Activated B cell treated with CpG ODN at 0.5 μM for 24 hours (primary cell): ENCODE data around the gene CDCP1. TPM values are rescaled to one million over a fixed set of nuclear protein-coding genes. Genes with fewer than 3 reads are reported as not detected.

Experiments used
- ATAC-seq: fragments of 200-7000 bp; cut with Tn5 transposase; one replicate; pipeline ENCODE4 v1.10.0; 2021; ENCODE audit warnings: low read depth, mild to moderate bottlenecking, moderate library complexity
- CTCF ChIA-PET: fragments of 350-600 bp; sonication (Branson Sonifier 250); formaldehyde crosslinking; loops from one replicate; lab custom pipeline; 2021; ENCODE audit warnings: antibody characterized with exemption; lab: Charles Lee
- POLR2A ChIA-PET: fragments of 350-600 bp; sonication (Branson Sonifier 250); formaldehyde crosslinking; loops from one replicate; lab custom pipeline; 2021; ENCODE audit warnings: antibody characterized with exemption; lab: Charles Lee
- DNase-seq: peaks from one replicate; pipeline ENCODE4 v3.0.0; 2022
- H3K27ac Mint-ChIP-seq: one replicate; pipeline ENCODE4 v1.8.0; 2020; ENCODE audit warnings: mixed read lengths
- H3K27me3 Mint-ChIP-seq: one replicate; pipeline ENCODE4 v1.8.0; 2021; ENCODE audit warnings: mixed read lengths
- H3K36me3 Mint-ChIP-seq: one replicate; pipeline ENCODE4 v1.8.0; 2021; ENCODE audit warnings: low read depth, mixed read lengths
- H3K4me1 Mint-ChIP-seq: one replicate; pipeline ENCODE4 v1.8.0; 2021; ENCODE audit warnings: mixed read lengths
- H3K4me3 Mint-ChIP-seq: one replicate; pipeline ENCODE4 v1.8.0; 2020; ENCODE audit warnings: mild to moderate bottlenecking, mixed read lengths
- H3K9me3 Mint-ChIP-seq: one replicate; pipeline ENCODE4 v1.8.0; 2020; ENCODE audit warnings: mixed read lengths
- CTCF ChIP-seq: fragments of 200-600 bp; IDR thresholded peaks from one replicate; pipeline ENCODE4 v1.8.0; 2022; ENCODE audit warnings: antibody characterized with exemption, mild to moderate bottlenecking
- intact Hi-C: fragments of 100-400 bp; cut with micrococcal nuclease; formaldehyde crosslinking; loops from one replicate; pipeline ENCODE4 v1.15.1; 2024
- total RNA-seq: library from RNA; stranded (reverse); gene quantifications from 2 replicates; pipeline ENCODE4 v1.2.3, GENCODE V29; 2022

CDCP1 gene
- total RNA-seq, 1 donor from 2014 or later, result not detected

DNA sequence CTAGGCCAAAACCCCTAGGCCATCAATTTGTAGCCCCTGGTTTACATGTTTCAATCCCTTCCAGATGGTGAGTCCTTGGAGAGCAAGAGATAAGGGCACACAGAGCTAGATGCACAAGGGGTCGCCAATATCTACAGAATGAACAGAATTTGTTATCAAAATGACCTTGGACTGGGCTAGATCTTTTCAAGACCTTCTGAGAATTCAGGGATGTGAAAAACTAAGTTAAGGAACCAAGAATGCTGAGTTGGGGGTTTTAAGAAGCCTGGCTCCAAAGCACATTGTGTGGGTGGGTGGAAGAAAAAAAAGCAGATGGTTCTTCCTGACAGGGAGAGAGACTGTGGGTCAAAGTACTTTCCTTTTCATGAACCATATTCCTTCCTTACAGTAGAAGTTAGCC is 10.2 kb downstream of the CDCP1 start:
- CTCF ChIA-PET, result no interaction called here
- no peak for ATAC-seq

GRCh38 chr3:45134758-45135521 is 11.2 kb downstream of the CDCP1 start:
- Mint-ChIP-seq H3K4me3 (no peak overlapping the region), H3K9me3 (no peaks in the 10 kb centered on the region), H3K27ac (no peak overlapping the region), H3K27me3 (peaks cover 6% of the 10 kb centered on the region), H3K4me1 (no peaks in the 10 kb centered on the region), H3K36me3 (no peaks in the 10 kb centered on the region)
- ChIA-PET CTCF (no interaction called here), POLR2A (no interaction called here)
- ATAC-seq (no peak), DNase-seq (no peak)
- intact Hi-C loops, result no loop called here
- TF ChIP-seq CTCF, result no peak

More for the DNA sequence above, 10.2 kb downstream of the CDCP1 start:
- no peak for TF ChIP-seq CTCF
- no peak for DNase-seq
- Mint-ChIP-seq H3K9me3 (no peaks in the 10 kb centered on the region), H3K4me3 (no peak overlapping the region), H3K36me3 (no peaks in the 10 kb centered on the region), H3K27me3 (peaks cover 6% of the 10 kb centered on the region), H3K27ac (no peak overlapping the region), H3K4me1 (no peaks in the 10 kb centered on the region)
- intact Hi-C loops, result no loop called here
- POLR2A ChIA-PET, result no interaction called here

DNA sequence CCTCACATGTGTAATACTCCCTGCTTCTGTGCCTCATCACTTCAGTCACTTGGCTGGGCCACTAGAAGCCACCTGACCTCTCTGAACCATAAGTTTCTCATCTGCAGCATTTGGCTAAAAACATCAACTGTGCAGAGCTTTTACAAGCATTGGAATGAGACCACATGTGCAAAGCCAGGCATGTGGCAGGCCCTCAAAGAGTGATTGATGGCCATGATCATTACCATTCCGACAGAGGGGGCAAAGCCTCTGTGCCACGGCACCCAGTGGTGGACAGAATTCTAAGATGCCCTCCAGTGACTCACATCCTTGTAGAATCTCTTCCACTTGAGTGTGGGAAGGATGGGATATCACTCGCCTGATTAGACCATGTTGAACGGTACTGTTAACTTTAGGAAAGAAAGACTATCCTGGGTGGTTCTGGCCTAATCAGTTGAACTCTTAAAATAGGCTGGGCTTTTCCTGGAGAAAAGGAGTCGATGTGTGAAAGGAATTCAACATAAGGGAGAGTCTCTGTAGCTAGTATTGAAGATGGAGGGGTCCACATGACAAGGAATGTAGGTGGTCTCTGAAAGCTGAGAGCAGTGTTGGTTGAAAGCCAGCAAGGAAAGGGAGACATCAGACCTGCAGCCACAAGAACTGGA is 13.5 kb downstream of the CDCP1 start:
- H3K27ac Mint-ChIP-seq, result no peak overlapping the region
- ChIA-PET POLR2A (no interaction called here), CTCF (no interaction called here)
- no peaks in the 10 kb centered on the region for H3K9me3 Mint-ChIP-seq
- peaks cover 3% of the 10 kb centered on the region for H3K27me3 Mint-ChIP-seq
- no peaks in the 10 kb centered on the region for H3K4me1 Mint-ChIP-seq
- intact Hi-C loops, result no loop called here
- no peak overlapping the region for H3K4me3 Mint-ChIP-seq
- DNase-seq, result no peak
- TF ChIP-seq CTCF, result no peak
- H3K36me3 Mint-ChIP-seq, result no peaks in the 10 kb centered on the region
- no peak for ATAC-seq

GRCh38 chr3:45131201-45131600 is 15.0 kb downstream of the CDCP1 start:
- H3K27ac Mint-ChIP-seq, result no peak overlapping the region
- H3K4me1 Mint-ChIP-seq, result no peaks in the 10 kb centered on the region
- CTCF ChIA-PET, result no interaction called here
- no peaks in the 10 kb centered on the region for H3K36me3 Mint-ChIP-seq
- H3K4me3 Mint-ChIP-seq, result no peak overlapping the region
- POLR2A ChIA-PET, result no interaction called here
- no peaks in the 10 kb centered on the region for H3K9me3 Mint-ChIP-seq
- DNase-seq (no peak), ATAC-seq (no peak)
- H3K27me3 Mint-ChIP-seq, result no peaks in the 10 kb centered on the region
- intact Hi-C loops, result no loop called here
- TF ChIP-seq CTCF, result no peak

DNA sequence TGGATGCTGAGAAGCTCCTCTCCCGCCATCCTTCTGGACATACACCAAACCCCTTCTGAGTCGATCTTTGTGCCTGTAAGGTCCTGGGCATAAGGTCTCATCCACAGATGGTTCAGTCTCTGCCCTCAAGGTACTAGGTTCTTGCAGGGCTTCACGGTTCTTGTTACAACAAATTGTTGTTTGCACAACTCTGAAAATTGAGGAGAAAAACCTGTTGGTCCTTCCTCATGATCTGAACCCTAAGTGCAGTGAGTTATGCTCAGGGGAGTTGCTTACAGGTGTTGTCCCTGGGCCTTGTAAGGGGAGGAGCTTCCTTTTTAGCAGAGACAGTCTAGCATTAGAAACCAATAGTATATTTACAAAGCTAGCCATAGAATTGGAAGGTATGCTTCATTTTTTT is 15.7 kb downstream of the CDCP1 start:
- CTCF ChIA-PET, result no interaction called here
- H3K36me3 Mint-ChIP-seq, result no peaks in the 10 kb centered on the region
- no peaks in the 10 kb centered on the region for H3K27me3 Mint-ChIP-seq
- intact Hi-C loops, result no loop called here
- H3K4me1 Mint-ChIP-seq, result no peaks in the 10 kb centered on the region
- no peaks in the 10 kb centered on the region for H3K9me3 Mint-ChIP-seq
- H3K27ac Mint-ChIP-seq, result no peak overlapping the region
- POLR2A ChIA-PET, result no interaction called here
- DNase-seq (no peak), ATAC-seq (no peak)
- TF ChIP-seq CTCF, result no peak
- H3K4me3 Mint-ChIP-seq, result no peak overlapping the region
